ENCODE data around the gene CLCN3.
"Not testable (repeated sequence)": the region's sequence is repeated elsewhere in the genome, so short reads cannot be mapped to it uniquely, and the experiment has no call there.

Gene CLCN3

GRCh38 chr4:169611991-169612870 is 8.1 kb upstream of the CLCN3 start, which contains the start of gene NEK1:
NEK1 (minus strand) TSS chr4:169612583; CDS start chr4:169602630, 9,953 bp downstream.
- DNase-seq (peak; percentile 83 to 87), ATAC-seq (peak; percentile 94)
- H3K9me3 Mint-ChIP-seq = no peaks in the 10 kb centered on the region
- peaks cover 50% of the 10 kb centered on the region for H3K4me1 Mint-ChIP-seq
- peak within 1 kb of the TSS; percentile 95 to 99 for H3K27ac Mint-ChIP-seq
- H3K27me3 Mint-ChIP-seq = no peaks in the 10 kb centered on the region
- peak within 1 kb of the TSS; percentile 91 to 96 for H3K4me3 Mint-ChIP-seq

- DNase-seq = peak; percentile 47 to 68
- no peak for ATAC-seq
- H3K27ac Mint-ChIP-seq = peak overlapping the region; percentile 95 to 99
- no peaks in the 10 kb centered on the region for H3K27me3 Mint-ChIP-seq
- no peaks in the 10 kb centered on the region for H3K9me3 Mint-ChIP-seq
- peak overlapping the region; percentile 91 to 96 for H3K4me3 Mint-ChIP-seq
- peaks cover 51% of the 10 kb centered on the region for H3K4me1 Mint-ChIP-seq
Observed at GRCh38 chr4:169612871-169613859, 7.2 kb upstream of the CLCN3 start.

- peak overlapping the region; percentile 15 to 29 for H3K4me3 Mint-ChIP-seq
- no peaks in the 10 kb centered on the region for H3K9me3 Mint-ChIP-seq
- H3K4me1 Mint-ChIP-seq = peaks cover 53% of the 10 kb centered on the region
- peak in 1 of 2 donors; percentile 39 for DNase-seq
- H3K27ac Mint-ChIP-seq = peak overlapping the region in 1 of 2 donors; percentile 57
- H3K27me3 Mint-ChIP-seq = no peaks in the 10 kb centered on the region
- peak; percentile 35 for ATAC-seq
Observed at GRCh38 chr4:169615467-169616106, 4.8 kb upstream of the CLCN3 start.

- no peak for ATAC-seq
- H3K4me1 Mint-ChIP-seq = peaks cover 43% of the 10 kb centered on the region
- H3K4me3 Mint-ChIP-seq = peak overlapping the region in 1 of 2 donors; percentile 26
- H3K9me3 Mint-ChIP-seq = no peaks in the 10 kb centered on the region
- DNase-seq = no peak
- H3K27ac Mint-ChIP-seq = peak overlapping the region in 1 of 2 donors; percentile 69
- no peaks in the 10 kb centered on the region for H3K27me3 Mint-ChIP-seq
Observed at GRCh38 chr4:169616846-169617245, 3.5 kb upstream of the CLCN3 start.

GRCh38 chr4:169617306-169617705 is 3.1 kb upstream of the CLCN3 start:
- no peak for DNase-seq
- Mint-ChIP-seq H3K9me3 (no peaks in the 10 kb centered on the region), H3K4me3 (peak overlapping the region in 1 of 2 donors; percentile 26)

GRCh38 chr4:169618286-169618685 is 2.1 kb upstream of the CLCN3 start:
- no peak for DNase-seq
- Mint-ChIP-seq H3K27me3 (no peaks in the 10 kb centered on the region), H3K27ac (no peak overlapping the region), H3K9me3 (no peaks in the 10 kb centered on the region), H3K4me1 (peaks cover 54% of the 10 kb centered on the region), H3K4me3 (peak overlapping the region; percentile 5 to 99)
- no peak for ATAC-seq

More at GRCh38 chr4:169617306-169617705, 3.1 kb upstream of the CLCN3 start:
- peaks cover 47% of the 10 kb centered on the region for H3K4me1 Mint-ChIP-seq
- H3K27me3 Mint-ChIP-seq = no peaks in the 10 kb centered on the region
- ATAC-seq = no peak
- no peak overlapping the region for H3K27ac Mint-ChIP-seq

GRCh38 chr4:169618986-169619385 is 1.4 kb upstream of the CLCN3 start:
- H3K4me3 Mint-ChIP-seq = peak overlapping the region; percentile 65 to 99
- no peaks in the 10 kb centered on the region for H3K9me3 Mint-ChIP-seq
- H3K4me1 Mint-ChIP-seq = peaks cover 57% of the 10 kb centered on the region

GRCh38 chr4:169619518-169619957 is 840 bp upstream of the CLCN3 start:
- Mint-ChIP-seq H3K4me1 (peaks cover 57% of the 10 kb centered on the region), H3K9me3 (no peaks in the 10 kb centered on the region), H3K27ac (peak overlapping the region; percentile 99), H3K4me3 (peak overlapping the region; percentile 99), H3K27me3 (no peaks in the 10 kb centered on the region)
- DNase-seq (peak; percentile 57 to 61), ATAC-seq (peak; percentile 59)

More at GRCh38 chr4:169618986-169619385, 1.4 kb upstream of the CLCN3 start:
- no peak for ATAC-seq
- DNase-seq = no peak
- H3K27ac Mint-ChIP-seq = peak overlapping the region; percentile 41 to 89
- H3K27me3 Mint-ChIP-seq = no peaks in the 10 kb centered on the region

GRCh38 chr4:169620880-169621248 is 486 bp downstream of the CLCN3 start:
- H3K4me3 Mint-ChIP-seq = peak overlapping the region; percentile 99
- peaks cover 60% of the 10 kb centered on the region for H3K4me1 Mint-ChIP-seq
- H3K9me3 Mint-ChIP-seq = no peaks in the 10 kb centered on the region
- H3K27me3 Mint-ChIP-seq = no peaks in the 10 kb centered on the region
- DNase-seq (peak in 1 of 2 donors; percentile 26), ATAC-seq (no peak)
- peak overlapping the region; percentile 99 for H3K27ac Mint-ChIP-seq

GRCh38 chr4:169621731-169622492 is 1.5 kb downstream of the CLCN3 start:
- DNase-seq (peak in 1 of 2 donors; percentile 34), ATAC-seq (peak; percentile 32)
- no peaks in the 10 kb centered on the region for H3K27me3 Mint-ChIP-seq
- H3K4me1 Mint-ChIP-seq = peaks cover 62% of the 10 kb centered on the region
- H3K4me3 Mint-ChIP-seq = peak overlapping the region; percentile 77 to 99
- no peaks in the 10 kb centered on the region for H3K9me3 Mint-ChIP-seq
- peak overlapping the region; percentile 71 to 94 for H3K27ac Mint-ChIP-seq

- Mint-ChIP-seq H3K27ac (no peak overlapping the region), H3K4me1 (peaks cover 61% of the 10 kb centered on the region), H3K9me3 (no peaks in the 10 kb centered on the region), H3K4me3 (peak overlapping the region; percentile 77 to 99), H3K27me3 (no peaks in the 10 kb centered on the region)
- ATAC-seq (no peak), DNase-seq (no peak)
Observed at GRCh38 chr4:169622566-169622965, 2.2 kb downstream of the CLCN3 start.

GRCh38 chr4:169624012-169624411 is 3.6 kb downstream of the CLCN3 start:
- H3K9me3 Mint-ChIP-seq, H3K4me3 Mint-ChIP-seq, DNase-seq, ATAC-seq, H3K27me3 Mint-ChIP-seq: not testable (repeated sequence)
- peak overlapping the region in 1 of 2 donors; percentile 54 for H3K27ac Mint-ChIP-seq
- H3K4me1 Mint-ChIP-seq = peaks cover 50% of the 10 kb centered on the region

- Mint-ChIP-seq H3K4me3 (no peak overlapping the region), H3K4me1 (peaks cover 46% of the 10 kb centered on the region), H3K27me3 (no peaks in the 10 kb centered on the region), H3K9me3 (no peaks in the 10 kb centered on the region), H3K27ac (peak overlapping the region in 1 of 2 donors; percentile 25)
- DNase-seq (no peak), ATAC-seq (no peak)
Observed at GRCh38 chr4:169625886-169626285, 5.5 kb downstream of the CLCN3 start.
